Karpas-422 (cell line): Measurements from ENCODE around the gene CDC73. TPM values are rescaled to one million over a fixed set of nuclear protein-coding genes. Genes with fewer than 3 reads are reported as not detected.

ENCODE experiments used
- DNase-seq: peaks from one replicate; pipeline ENCODE4 v3.0.0-alpha.2; 2015
- H2AFZ ChIP-seq: fragments of 200-600 bp; sonication (generic); 2 replicates; pipeline ENCODE4 v1.6.1; 2014; ENCODE audit warnings: antibody characterized with exemption, low read length, mixed read lengths
- H3K27ac ChIP-seq: fragments of 200-600 bp; sonication (generic); 2 replicates; pipeline ENCODE4 v1.5.1; 2014; ENCODE audit warnings: mild to moderate bottlenecking, low read length, moderate library complexity
- H3K27me3 ChIP-seq: fragments of 200-600 bp; sonication (generic); 2 replicates; pipeline ENCODE4 v1.6.1; 2014; ENCODE audit warnings: low read length, mixed read lengths
- H3K36me3 ChIP-seq: fragments of 200-600 bp; sonication (generic); 2 replicates; pipeline ENCODE4 v1.6.1; 2014; ENCODE audit warnings: low read length, mixed read lengths; ENCODE audit not compliant: insufficient read depth
- H3K4me1 ChIP-seq: fragments of 200-600 bp; sonication (generic); 2 replicates; pipeline ENCODE4 v1.6.1; 2014; ENCODE audit warnings: mild to moderate bottlenecking, low read length, mixed read lengths
- H3K4me2 ChIP-seq: fragments of 200-600 bp; sonication (generic); 2 replicates; pipeline ENCODE4 v1.6.1; 2014; ENCODE audit warnings: low read length, low read depth, mild to moderate bottlenecking; ENCODE audit not compliant: poor library complexity, severe bottlenecking
- H3K4me3 ChIP-seq: fragments of 200-600 bp; sonication (generic); 2 replicates; pipeline ENCODE4 v1.5.1; 2014; ENCODE audit warnings: mild to moderate bottlenecking, antibody characterized with exemption, low read length, mixed read lengths
- H3K79me2 ChIP-seq: fragments of 200-600 bp; sonication (generic); 2 replicates; pipeline ENCODE4 v1.6.1; 2014; ENCODE audit warnings: mild to moderate bottlenecking, low read length, mixed read lengths
- H3K9ac ChIP-seq: fragments of 200-600 bp; sonication (generic); 2 replicates; pipeline ENCODE4 v1.6.0; 2014; ENCODE audit warnings: low read length
- H3K9me2 ChIP-seq: fragments of 200-600 bp; sonication (generic), shearing (Covaris generic); replicated peaks from 2 replicates; pipeline ENCODE4 v1.6.0; 2014; ENCODE audit warnings: mild to moderate bottlenecking, low read length, moderate library complexity; ENCODE audit not compliant: insufficient read depth
- H3K9me3 ChIP-seq: fragments of 300-700, 200-600 bp; sonication (generic); 2 replicates; pipeline ENCODE4 v1.6.1; 2014; ENCODE audit warnings: low read length, mixed read lengths
- H4K20me1 ChIP-seq: fragments of 200-600 bp; sonication (generic); 2 replicates; pipeline ENCODE4 v1.6.1; 2014; ENCODE audit warnings: mild to moderate bottlenecking, antibody characterized with exemption, low read length, low read depth; ENCODE audit not compliant: insufficient read depth
- total RNA-seq: library from RNA; depleted of rRNA; stranded (reverse); fragments of >200 nt; shearing (Covaris generic); gene quantifications from 2 replicates; pipeline ENCODE4 v1.2.3, GENCODE V29; 2014; ENCODE audit warnings: low replicate concordance

CDC73 gene
- total RNA-seq, 1 experiment from 2014 or later, result 37.9 TPM

GRCh38 chr1:193176113-193176512, 54.3 kb downstream of the CDC73 start:
- Histone ChIP-seq H2AFZ (no peak overlapping the region), H3K9ac (no peak overlapping the region), H3K36me3 (no peaks in the 10 kb centered on the region), H3K4me1 (no peaks in the 10 kb centered on the region), H3K27me3 (no peaks in the 10 kb centered on the region), H4K20me1 (no peaks in the 10 kb centered on the region), H3K9me3 (no peaks in the 10 kb centered on the region), H3K4me2 (no peak overlapping the region), H3K79me2 (peaks cover 78% of the 10 kb centered on the region), H3K4me3 (no peak overlapping the region), H3K27ac (no peak overlapping the region), H3K9me2 (no peaks in the 10 kb centered on the region)
- no peak for DNase-seq

DNA sequence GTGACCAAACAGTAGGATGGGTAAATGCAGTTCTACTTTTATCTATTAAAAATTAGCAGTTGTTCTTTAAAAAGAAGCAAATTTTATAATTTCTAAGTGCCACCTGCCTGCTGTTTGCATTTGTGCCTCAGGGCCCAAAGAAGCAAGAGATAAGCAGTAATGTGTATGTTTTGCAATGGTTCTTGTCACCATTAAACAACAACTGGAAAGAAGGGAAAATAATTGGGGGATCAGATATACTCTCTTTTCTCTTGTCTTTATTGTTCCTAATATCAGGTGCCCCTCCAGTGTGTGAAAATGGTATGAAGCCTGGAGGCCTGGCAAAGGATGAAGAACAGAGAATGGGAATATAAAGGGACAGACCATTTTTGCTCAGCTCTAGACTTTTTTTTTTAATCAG, 55.0 kb downstream of the CDC73 start:
- no peak overlapping the region for H2AFZ ChIP-seq
- no peak overlapping the region for H3K27ac ChIP-seq
- no peak overlapping the region for H3K4me2 ChIP-seq
- no peak for DNase-seq
- H3K27me3 ChIP-seq, result no peaks in the 10 kb centered on the region
- H3K4me1 ChIP-seq, result no peaks in the 10 kb centered on the region
- peaks cover 78% of the 10 kb centered on the region for H3K79me2 ChIP-seq
- H3K9ac ChIP-seq, result no peak overlapping the region
- H3K9me3 ChIP-seq, result no peaks in the 10 kb centered on the region
- no peaks in the 10 kb centered on the region for H3K9me2 ChIP-seq
- no peaks in the 10 kb centered on the region for H3K36me3 ChIP-seq
- peaks cover 5% of the 10 kb centered on the region; the same call in 1 of the 2 replicates for H4K20me1 ChIP-seq
- H3K4me3 ChIP-seq, result no peak overlapping the region

DNA sequence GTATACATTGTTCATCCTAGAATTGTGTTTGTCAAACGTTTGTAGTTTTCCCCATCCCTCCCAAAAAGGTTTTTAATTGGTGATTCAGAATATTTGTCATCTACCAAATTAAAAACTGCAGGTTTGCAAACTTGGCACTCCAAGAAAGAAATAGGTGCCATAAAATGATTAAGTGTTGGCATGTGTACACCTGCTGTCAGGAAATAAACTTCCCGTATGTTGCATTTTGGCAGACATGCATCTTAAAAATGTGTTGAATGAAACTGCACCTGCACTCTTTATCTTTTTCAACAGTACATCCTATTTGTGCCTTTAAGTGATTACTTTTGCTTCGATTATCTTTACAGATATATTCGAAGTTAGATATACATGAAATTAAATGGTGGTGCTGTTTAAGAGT, 57.3 kb downstream of the CDC73 start:
- Histone ChIP-seq H4K20me1 (peaks cover 8% of the 10 kb centered on the region; the same call in 1 of the 2 replicates), H3K27ac (no peak overlapping the region), H3K36me3 (no peaks in the 10 kb centered on the region), H3K79me2 (peaks cover 69% of the 10 kb centered on the region), H3K4me2 (no peak overlapping the region), H3K9me2 (no peaks in the 10 kb centered on the region), H3K27me3 (no peaks in the 10 kb centered on the region), H2AFZ (no peak overlapping the region), H3K4me3 (no peak overlapping the region), H3K4me1 (peaks cover 11% of the 10 kb centered on the region), H3K9ac (no peak overlapping the region), H3K9me3 (no peaks in the 10 kb centered on the region)
- no peak for DNase-seq

DNA sequence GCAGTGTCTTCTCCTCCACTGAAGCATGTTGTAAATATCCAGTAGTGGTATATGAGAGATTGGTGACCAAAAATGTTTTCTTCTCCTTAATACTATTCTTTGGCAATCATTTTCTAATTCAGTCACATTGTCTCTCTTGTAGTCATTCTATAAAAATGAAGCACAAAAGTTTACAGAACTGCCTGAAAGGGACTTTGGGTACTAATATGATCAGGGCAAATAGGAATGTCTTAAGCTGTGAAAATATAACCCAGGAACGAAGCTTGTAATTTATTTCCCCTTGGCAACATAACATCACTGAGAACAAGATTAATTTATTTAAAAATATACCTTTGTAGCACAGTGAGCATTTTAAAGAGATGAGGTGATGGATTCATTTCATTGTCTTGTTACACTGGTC, 59.7 kb downstream of the CDC73 start:
- Histone ChIP-seq H3K36me3 (no peaks in the 10 kb centered on the region), H2AFZ (no peak overlapping the region), H3K4me3 (no peak overlapping the region), H3K79me2 (peaks cover 69% of the 10 kb centered on the region), H3K9ac (no peak overlapping the region), H3K4me1 (peaks cover 36% of the 10 kb centered on the region), H3K27me3 (no peaks in the 10 kb centered on the region), H3K9me3 (no peaks in the 10 kb centered on the region), H3K4me2 (no peak overlapping the region), H3K27ac (no peak overlapping the region), H3K9me2 (no peaks in the 10 kb centered on the region), H4K20me1 (peaks cover 8% of the 10 kb centered on the region; the same call in 1 of the 2 replicates)
- DNase-seq, result no peak

DNA sequence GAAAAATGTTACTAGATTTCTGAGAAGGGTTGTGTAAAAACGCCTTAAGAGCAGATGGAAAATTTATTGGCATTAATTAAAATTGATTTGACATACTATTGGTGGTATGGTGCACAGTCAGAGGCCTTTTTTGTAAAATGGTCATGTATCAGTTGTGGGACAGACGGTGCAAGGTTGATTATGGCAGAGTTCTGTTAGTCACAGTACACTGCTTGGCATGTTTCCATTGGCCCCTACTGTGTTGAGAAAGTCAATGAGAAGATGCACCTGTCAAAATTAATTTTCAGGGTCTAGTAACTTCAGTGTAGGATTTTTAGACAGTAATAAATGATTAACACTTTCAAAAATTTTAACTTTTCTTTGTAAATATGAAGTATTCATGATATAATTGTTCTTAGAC, 60.2 kb downstream of the CDC73 start:
- Histone ChIP-seq H3K4me3 (no peak overlapping the region), H3K9ac (no peak overlapping the region), H3K27me3 (no peaks in the 10 kb centered on the region), H3K9me2 (no peaks in the 10 kb centered on the region), H3K27ac (no peak overlapping the region), H2AFZ (no peak overlapping the region), H3K79me2 (peaks cover 69% of the 10 kb centered on the region), H3K36me3 (no peaks in the 10 kb centered on the region), H3K4me2 (no peak overlapping the region), H3K9me3 (no peaks in the 10 kb centered on the region), H4K20me1 (peaks cover 8% of the 10 kb centered on the region; the same call in 1 of the 2 replicates), H3K4me1 (peaks cover 40% of the 10 kb centered on the region)
- DNase-seq, result no peak

DNA sequence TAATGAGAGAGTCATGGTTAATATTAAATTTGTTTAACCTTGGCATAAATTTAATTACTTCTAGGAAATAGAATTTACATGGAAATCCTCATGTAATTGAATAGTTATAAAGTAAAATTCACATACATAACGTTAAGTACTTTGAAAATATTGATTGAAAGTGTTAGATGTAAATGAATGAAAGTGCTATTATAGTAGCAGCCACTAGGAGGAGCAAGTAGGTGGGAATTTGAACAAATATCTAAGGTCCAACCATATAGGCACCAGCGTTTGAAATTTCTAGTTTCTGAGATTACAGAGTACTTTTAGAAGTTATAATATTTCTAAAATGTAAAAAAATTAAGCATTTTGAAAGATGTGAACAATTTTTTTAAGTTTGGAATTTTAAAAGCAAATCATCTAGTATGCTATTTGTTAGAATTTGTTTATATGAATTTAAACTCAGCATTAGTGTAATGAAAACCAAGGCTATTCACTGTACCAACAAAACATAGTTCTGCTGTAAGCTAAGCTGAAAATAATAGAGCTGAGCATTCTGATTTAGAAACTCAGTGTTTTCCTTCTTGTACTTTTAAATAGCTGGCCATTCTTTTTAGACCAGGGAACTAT, 61.3 kb downstream of the CDC73 start:
- no peak overlapping the region for H3K4me2 ChIP-seq
- H3K4me1 ChIP-seq, result peaks cover 46% of the 10 kb centered on the region
- H3K27me3 ChIP-seq, result no peaks in the 10 kb centered on the region
- no peak overlapping the region for H3K27ac ChIP-seq
- no peak overlapping the region for H2AFZ ChIP-seq
- H3K4me3 ChIP-seq, result no peak overlapping the region
- no peaks in the 10 kb centered on the region for H3K9me2 ChIP-seq
- DNase-seq, result peak; percentile 87
- no peaks in the 10 kb centered on the region for H3K9me3 ChIP-seq
- no peaks in the 10 kb centered on the region for H3K36me3 ChIP-seq
- H3K9ac ChIP-seq, result no peak overlapping the region
- peaks cover 76% of the 10 kb centered on the region for H3K79me2 ChIP-seq
- peaks cover 8% of the 10 kb centered on the region; the same call in 1 of the 2 replicates for H4K20me1 ChIP-seq

- Histone ChIP-seq H3K4me2 (peak overlapping the region; percentile 12), H2AFZ (no peak overlapping the region), H3K79me2 (peaks cover 86% of the 10 kb centered on the region), H3K9me3 (no peaks in the 10 kb centered on the region), H3K27ac (no peak overlapping the region), H3K9ac (peak overlapping the region; percentile 2; the same call in 1 of the 2 replicates), H3K9me2 (no peaks in the 10 kb centered on the region), H4K20me1 (peaks cover 8% of the 10 kb centered on the region; the same call in 1 of the 2 replicates), H3K4me3 (no peak overlapping the region), H3K4me1 (peaks cover 46% of the 10 kb centered on the region), H3K27me3 (no peaks in the 10 kb centered on the region), H3K36me3 (0 out of 2 replicates have a peak, but pooled peaks cover 4% of the 10 kb centered on the region)
- DNase-seq, result no peak
Observed at GRCh38 chr1:193184776-193185175, 62.9 kb downstream of the CDC73 start.

GRCh38 chr1:193185211-193185610, 63.4 kb downstream of the CDC73 start:
- no peaks in the 10 kb centered on the region for H3K9me3 ChIP-seq

More at GRCh38 chr1:193185211-193185610, 63.4 kb downstream of the CDC73 start:
- DNase-seq, result no peak
- no peak overlapping the region for H3K4me3 ChIP-seq
- H3K9ac ChIP-seq, result peak overlapping the region; percentile 2; the same call in 1 of the 2 replicates
- peaks cover 46% of the 10 kb centered on the region for H3K4me1 ChIP-seq
- peaks cover 89% of the 10 kb centered on the region for H3K79me2 ChIP-seq
- H4K20me1 ChIP-seq, result peaks cover 8% of the 10 kb centered on the region; the same call in 1 of the 2 replicates
- H3K9me2 ChIP-seq, result no peaks in the 10 kb centered on the region
- H3K27me3 ChIP-seq, result no peaks in the 10 kb centered on the region
- H3K4me2 ChIP-seq, result peak overlapping the region; percentile 12
- peak overlapping the region; percentile 30 for H3K27ac ChIP-seq
- 0 out of 2 replicates have a peak, but pooled peaks cover 7% of the 10 kb centered on the region for H3K36me3 ChIP-seq
- no peak overlapping the region for H2AFZ ChIP-seq
